Measurements from ENCODE around the gene ARFGEF2.

- TF ChIP-seq CTCF (IDR thresholded peaks at IDR 0.05 in 4 of 5, conservative IDR thresholded peaks at IDR 0.05 in 1 of 5) (no peak), POLR2A (IDR thresholded peaks at IDR 0.05) (no peak)
Measured at GRCh38 chr20:48962421-48962820, 40.9 kb downstream of the ARFGEF2 start.

Data from gastrocnemius medialis (tissue), 4 donors.